ENCODE results near the gene CTIF. TPM values are rescaled to one million over a fixed set of nuclear protein-coding genes. Genes with fewer than 3 reads are reported as not detected.

Gene CTIF
- total RNA-seq, 1 experiment from 2014 or later = 95.8 TPM

DNA sequence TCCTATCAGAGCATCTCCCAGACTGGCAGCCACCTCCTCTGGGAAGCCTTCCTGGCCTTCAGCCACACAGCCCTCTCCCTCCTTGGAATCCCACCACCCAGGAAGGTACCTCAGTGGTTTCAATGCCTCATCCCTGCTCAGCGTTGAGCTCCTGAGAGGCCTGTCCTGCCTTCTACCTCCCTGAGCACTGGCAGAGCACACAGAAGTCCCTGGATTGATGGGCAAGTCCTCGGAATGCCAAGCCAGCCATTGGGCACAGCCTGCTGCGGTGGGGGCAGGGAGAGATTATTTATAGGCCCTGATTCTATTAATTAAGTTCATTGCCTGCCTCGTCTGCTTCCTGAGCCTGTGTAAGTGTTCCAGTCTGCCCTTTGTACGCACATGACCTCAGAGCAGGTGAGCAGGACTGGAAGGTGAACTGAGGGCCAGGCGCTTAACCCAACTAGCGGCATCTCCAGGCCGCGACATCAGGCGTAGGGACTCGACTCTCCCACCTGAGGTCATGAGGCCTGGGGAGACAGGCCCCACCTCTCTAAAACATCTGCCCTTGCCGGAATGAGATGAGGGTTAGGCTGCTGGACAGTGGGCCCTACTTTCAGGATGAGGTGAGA, 348.6 kb downstream of the CTIF start:
- CTCF ChIA-PET = no interaction called here
- no TSS peak for BruUV-seq (replicated peaks)
- no peak overlapping the region for H3K27ac Mint-ChIP-seq (ENCODE audit: low read depth, unreplicated experiment)
- DNase-seq (ENCODE audit: unreplicated experiment) = no peak
- H3K4me1 Mint-ChIP-seq (ENCODE audit: insufficient read depth, unreplicated experiment) = no peaks in the 10 kb centered on the region
- H3K27me3 Mint-ChIP-seq (ENCODE audit: insufficient read depth, unreplicated experiment) = no peaks in the 10 kb centered on the region
- POLR2A ChIA-PET = no interaction called here
- no peak overlapping the region for H3K4me3 Mint-ChIP-seq (ENCODE audit: unreplicated experiment)
- intact Hi-C loops (cut with micrococcal nuclease) = no loop called here
- TF ChIP-seq, protein P1, sequence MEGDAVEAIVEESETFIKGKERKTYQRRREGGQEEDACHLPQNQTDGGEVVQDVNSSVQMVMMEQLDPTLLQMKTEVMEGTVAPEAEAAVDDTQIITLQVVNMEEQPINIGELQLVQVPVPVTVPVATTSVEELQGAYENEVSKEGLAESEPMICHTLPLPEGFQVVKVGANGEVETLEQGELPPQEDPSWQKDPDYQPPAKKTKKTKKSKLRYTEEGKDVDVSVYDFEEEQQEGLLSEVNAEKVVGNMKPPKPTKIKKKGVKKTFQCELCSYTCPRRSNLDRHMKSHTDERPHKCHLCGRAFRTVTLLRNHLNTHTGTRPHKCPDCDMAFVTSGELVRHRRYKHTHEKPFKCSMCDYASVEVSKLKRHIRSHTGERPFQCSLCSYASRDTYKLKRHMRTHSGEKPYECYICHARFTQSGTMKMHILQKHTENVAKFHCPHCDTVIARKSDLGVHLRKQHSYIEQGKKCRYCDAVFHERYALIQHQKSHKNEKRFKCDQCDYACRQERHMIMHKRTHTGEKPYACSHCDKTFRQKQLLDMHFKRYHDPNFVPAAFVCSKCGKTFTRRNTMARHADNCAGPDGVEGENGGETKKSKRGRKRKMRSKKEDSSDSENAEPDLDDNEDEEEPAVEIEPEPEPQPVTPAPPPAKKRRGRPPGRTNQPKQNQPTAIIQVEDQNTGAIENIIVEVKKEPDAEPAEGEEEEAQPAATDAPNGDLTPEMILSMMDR (IDR thresholded peaks at IDR 0.05; ENCODE audit: unreplicated experiment) = no peak
- no peaks in the 10 kb centered on the region for H3K9me3 Mint-ChIP-seq (ENCODE audit: unreplicated experiment)
- no peaks in the 10 kb centered on the region for H3K36me3 Mint-ChIP-seq (ENCODE audit: insufficient read depth, unreplicated experiment)

DNA sequence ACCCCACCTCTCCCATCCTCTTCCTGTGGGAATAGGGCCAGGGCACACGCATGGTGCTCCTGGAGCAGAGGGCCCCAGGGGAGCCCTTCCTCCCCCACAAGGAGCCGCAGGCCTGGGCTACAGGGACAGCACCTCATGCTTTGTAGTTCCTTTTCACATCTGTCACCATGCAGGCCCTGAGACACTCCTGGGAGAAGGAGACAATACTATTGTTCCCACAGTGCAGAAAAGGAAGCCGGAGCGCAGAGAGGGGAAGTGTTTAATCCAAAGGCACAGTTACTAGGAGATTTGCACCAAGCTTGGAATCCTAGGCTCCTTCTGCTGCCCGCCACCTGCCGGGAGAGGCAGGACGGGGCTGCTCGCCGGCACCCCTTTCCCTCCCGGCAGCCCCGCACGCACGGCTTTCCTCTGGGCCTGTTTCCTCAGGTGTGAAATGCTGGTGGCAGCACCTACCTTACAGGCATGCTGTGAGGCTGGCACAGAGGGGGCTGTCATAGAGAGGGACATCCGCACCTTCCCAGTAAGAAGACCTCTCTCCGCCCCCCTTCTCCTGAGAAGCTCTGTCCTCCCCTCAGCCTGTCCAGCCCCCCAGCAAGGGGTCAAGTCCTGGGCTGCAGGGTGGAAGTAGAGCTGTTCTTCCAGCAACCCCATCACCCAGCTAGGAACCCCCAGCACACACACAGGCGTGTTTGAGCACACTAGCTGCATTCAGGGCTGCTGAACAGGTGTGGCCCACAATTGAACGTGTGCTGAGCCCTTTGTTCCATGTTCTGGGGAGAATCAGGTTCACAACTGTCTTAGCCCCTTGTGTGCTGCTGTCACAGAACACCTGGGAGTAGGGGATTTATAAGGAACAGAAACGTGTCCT, 349.3 kb downstream of the CTIF start:
- Mint-ChIP-seq H3K27me3 (ENCODE audit: insufficient read depth, unreplicated experiment) (no peaks in the 10 kb centered on the region), H3K27ac (ENCODE audit: low read depth, unreplicated experiment) (no peak overlapping the region), H3K9me3 (ENCODE audit: unreplicated experiment) (no peaks in the 10 kb centered on the region), H3K36me3 (ENCODE audit: insufficient read depth, unreplicated experiment) (no peaks in the 10 kb centered on the region), H3K4me1 (ENCODE audit: insufficient read depth, unreplicated experiment) (no peaks in the 10 kb centered on the region), H3K4me3 (ENCODE audit: unreplicated experiment) (no peak overlapping the region)
- TF ChIP-seq, protein P1 (IDR thresholded peaks at IDR 0.05; ENCODE audit: unreplicated experiment) = no peak
- no peak for DNase-seq (ENCODE audit: unreplicated experiment)
- ChIA-PET POLR2A (no interaction called here), CTCF (no interaction called here)
- no TSS peak for BruUV-seq (replicated peaks)
- intact Hi-C loops (cut with micrococcal nuclease) = no loop called here

DNA sequence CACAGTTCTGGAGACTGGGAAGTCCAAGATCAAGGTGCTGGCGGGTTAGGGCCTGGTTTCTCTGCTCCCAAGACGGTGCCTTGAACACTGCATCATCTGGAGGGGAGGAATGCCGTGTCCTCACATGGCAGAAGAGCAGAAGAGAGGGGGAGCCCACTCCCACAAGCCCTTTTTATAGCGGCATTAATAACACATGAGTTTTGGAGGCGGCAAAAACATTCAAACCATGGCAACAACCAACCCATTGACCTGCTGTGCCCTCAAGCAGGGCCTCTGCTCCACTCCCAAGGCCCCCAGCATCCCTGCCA, 349.9 kb downstream of the CTIF start:
- TF ChIP-seq, protein P1 (IDR thresholded peaks at IDR 0.05; ENCODE audit: unreplicated experiment) = no peak
- ChIA-PET POLR2A (no interaction called here), CTCF (no interaction called here)
- DNase-seq (ENCODE audit: unreplicated experiment) = no peak
- intact Hi-C loops (cut with micrococcal nuclease) = no loop called here
- Mint-ChIP-seq H3K9me3 (ENCODE audit: unreplicated experiment) (no peaks in the 10 kb centered on the region), H3K36me3 (ENCODE audit: insufficient read depth, unreplicated experiment) (no peaks in the 10 kb centered on the region), H3K27me3 (ENCODE audit: insufficient read depth, unreplicated experiment) (no peaks in the 10 kb centered on the region), H3K4me3 (ENCODE audit: unreplicated experiment) (no peak overlapping the region), H3K4me1 (ENCODE audit: insufficient read depth, unreplicated experiment) (no peaks in the 10 kb centered on the region), H3K27ac (ENCODE audit: low read depth, unreplicated experiment) (no peak overlapping the region)
- no TSS peak for BruUV-seq (replicated peaks)

DNA sequence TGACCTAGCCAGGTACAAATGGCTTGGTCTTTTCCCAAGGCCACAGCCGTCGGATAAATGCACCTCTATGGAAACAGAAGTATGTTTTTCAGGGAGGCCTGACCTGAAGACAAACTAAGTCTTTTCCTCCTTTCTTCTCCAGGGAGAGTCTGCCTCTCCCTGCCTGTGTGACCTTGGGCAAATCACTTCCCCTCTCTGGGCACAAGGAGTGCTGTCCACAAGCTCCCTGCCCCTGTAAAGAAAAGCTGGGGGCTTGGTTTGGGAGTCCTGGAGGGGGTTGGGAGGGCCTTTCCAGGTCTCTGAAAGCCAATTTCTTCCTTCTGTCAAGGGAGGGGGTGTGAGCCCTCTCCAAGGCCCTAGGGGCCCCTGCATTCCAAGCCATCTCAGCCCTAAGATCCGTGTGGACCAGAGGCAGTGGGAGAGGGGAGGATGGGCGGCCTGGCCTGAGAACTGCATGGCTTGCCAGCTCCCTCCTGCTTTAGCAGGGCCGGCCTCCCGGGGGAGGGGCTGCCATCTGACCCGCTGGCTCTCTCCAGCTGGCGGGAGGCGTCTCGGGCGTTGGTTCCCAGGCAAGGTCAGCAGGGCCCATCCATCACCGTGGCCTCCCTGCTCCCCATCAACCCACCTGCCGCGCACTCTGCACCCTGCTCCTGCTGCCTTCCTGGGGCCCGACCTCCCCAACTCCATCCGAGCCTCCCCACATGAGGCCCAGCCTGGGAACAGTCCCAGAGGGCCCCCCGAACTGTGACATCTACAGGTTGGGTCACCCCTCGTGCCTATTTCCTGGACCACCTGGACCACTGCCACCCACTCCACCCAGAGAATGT, 350.5 kb downstream of the CTIF start:
- H3K4me3 Mint-ChIP-seq (ENCODE audit: unreplicated experiment) = no peak overlapping the region
- no peaks in the 10 kb centered on the region for H3K27me3 Mint-ChIP-seq (ENCODE audit: insufficient read depth, unreplicated experiment)
- POLR2A ChIA-PET = no interaction called here
- TF ChIP-seq, protein P1 (IDR thresholded peaks at IDR 0.05; ENCODE audit: unreplicated experiment) = no peak
- no TSS peak for BruUV-seq (replicated peaks)
- H3K27ac Mint-ChIP-seq (ENCODE audit: low read depth, unreplicated experiment) = no peak overlapping the region
- H3K4me1 Mint-ChIP-seq (ENCODE audit: insufficient read depth, unreplicated experiment) = no peaks in the 10 kb centered on the region
- intact Hi-C loops (cut with micrococcal nuclease) = no loop called here
- no peak for DNase-seq (ENCODE audit: unreplicated experiment)
- no peaks in the 10 kb centered on the region for H3K36me3 Mint-ChIP-seq (ENCODE audit: insufficient read depth, unreplicated experiment)
- H3K9me3 Mint-ChIP-seq (ENCODE audit: unreplicated experiment) = no peaks in the 10 kb centered on the region
- CTCF ChIA-PET = no interaction called here

Data from MCF 10A (cell line).